CD4-positive, alpha-beta T cell (primary cell): Measurements from ENCODE around the gene PLCB2. TPM values are rescaled to one million over a fixed set of nuclear protein-coding genes. Genes with fewer than 3 reads are reported as not detected.

Experiments used
- ATAC-seq: fragments of 200-7000 bp; cut with Tn5 transposase; one replicate; pipeline ENCODE4 v1.10.0; 2022; ENCODE audit warnings: mild to moderate bottlenecking; ENCODE audit not compliant: poor library complexity
- CTCF ChIA-PET: fragments of 350-600 bp; sonication (Branson Sonifier 250); formaldehyde crosslinking; loops from one replicate; lab custom pipeline; 2021; ENCODE audit warnings: antibody characterized with exemption, inconsistent platforms; lab: Charles Lee
- POLR2A ChIA-PET: fragments of 350-600 bp; sonication (Branson Sonifier 250); formaldehyde crosslinking; loops from one replicate; lab custom pipeline; 2021; ENCODE audit warnings: antibody characterized with exemption, inconsistent platforms; lab: Charles Lee
- DNase-seq, 14 experiments: peaks; one replicate each; pipeline ENCODE4 v3.0.0-alpha.2; 2013 to 2020; ENCODE audit warnings: mixed read lengths in 2 of 14
- H3K27ac ChIP-seq, 2 donors: one replicate each; pipeline versions ENCODE4 v1.5.1 to v1.7.0; 2013; ENCODE audit warnings: low read length in 2 of 2, low read depth in 1 of 2, mild to moderate bottlenecking in 1 of 2
- H3K27me3 ChIP-seq, 2 experiments: 1 replicate in 1 of 2; 2 replicates in 1 of 2; pipeline versions ENCODE4 v1.6.1 to v1.7.0; 2013; ENCODE audit warnings: low read length in 2 of 2, control low read depth in 1 of 2, mild to moderate bottlenecking in 1 of 2, moderate library complexity in 1 of 2; ENCODE audit not compliant: insufficient read depth in 2 of 2, control insufficient read depth in 1 of 2
- H3K36me3 ChIP-seq: one replicate; pipeline ENCODE4 v1.6.1; 2013; ENCODE audit warnings: low read length, control low read depth; ENCODE audit not compliant: insufficient read depth
- H3K4me1 ChIP-seq: one replicate; pipeline ENCODE4 v1.6.1; 2013; ENCODE audit warnings: low read length, control low read depth; ENCODE audit not compliant: insufficient read depth
- H3K4me3 ChIP-seq: one replicate; pipeline ENCODE4 v1.5.1; 2013; ENCODE audit warnings: mild to moderate bottlenecking, low read length, moderate library complexity
- H3K9me3 ChIP-seq, 2 experiments: 1 replicate in 1 of 2; 2 replicates in 1 of 2; pipeline versions ENCODE4 v1.6.1 to v1.7.0; 2013; ENCODE audit warnings: low read length in 2 of 2, mild to moderate bottlenecking in 2 of 2, control low read depth in 1 of 2, moderate library complexity in 1 of 2; ENCODE audit not compliant: control insufficient read depth in 1 of 2, insufficient read depth in 1 of 2
- H3K27ac Mint-ChIP-seq: one replicate; pipeline ENCODE4 v1.8.0; 2020; ENCODE audit warnings: mixed read lengths
- H3K27me3 Mint-ChIP-seq: one replicate; pipeline ENCODE4 v1.8.0; 2021; ENCODE audit warnings: mixed read lengths
- H3K36me3 Mint-ChIP-seq: one replicate; pipeline ENCODE4 v1.8.0; 2021; ENCODE audit warnings: low read depth, mixed read lengths
- H3K4me1 Mint-ChIP-seq: one replicate; pipeline ENCODE4 v1.8.0; 2021; ENCODE audit warnings: low read depth, mixed read lengths
- H3K4me3 Mint-ChIP-seq: one replicate; pipeline ENCODE4 v1.8.0; 2020; ENCODE audit warnings: mild to moderate bottlenecking, mixed read lengths
- H3K9me3 Mint-ChIP-seq: one replicate; pipeline ENCODE4 v1.8.0; 2020; ENCODE audit warnings: mixed read lengths
- CTCF ChIP-seq: fragments of 200-600 bp; IDR thresholded peaks from one replicate; pipeline ENCODE4 v1.8.0; 2022; ENCODE audit warnings: antibody characterized with exemption, mild to moderate bottlenecking
- intact Hi-C, 2 experiments: fragments of 100-400 bp; cut with DNase I in 1 of 2; cut with micrococcal nuclease in 1 of 2; formaldehyde crosslinking; loops; one replicate each; pipeline versions ENCODE4 v1.15.1 to v1.9.0; 2023 to 2025; cut with DNase I, micrococcal nuclease
- total RNA-seq, 174 experiments: library from RNA in 2 of 174; stranded (reverse) in 2 of 174; gene quantifications; one replicate each; pipeline ENCODE4 v1.2.3 and lab custom pipeline; 2021 to 2026

The PLCB2 gene
- total RNA-seq, 2 experiments from 2014 or later = 206 to 222 TPM

- Mint-ChIP-seq H3K4me3 (peak overlapping the region; percentile 51), H3K36me3 (no peaks in the 10 kb centered on the region), H3K9me3 (no peaks in the 10 kb centered on the region), H3K4me1 (peaks cover 9% of the 10 kb centered on the region), H3K27ac (no peak overlapping the region), H3K27me3 (peaks cover 37% of the 10 kb centered on the region)
- DNase-seq (no peak), ATAC-seq (no peak)
- POLR2A ChIA-PET = no interaction called here
- CTCF ChIA-PET = no interaction called here
- H3K9me3 ChIP-seq = no peaks in the 10 kb centered on the region
- H3K27ac ChIP-seq = no peak overlapping the region
- H3K4me3 ChIP-seq = no peak overlapping the region
- peaks cover 20 to 30% of the 10 kb centered on the region in 2 experiments for H3K27me3 ChIP-seq
- peaks cover 22% of the 10 kb centered on the region for H3K4me1 ChIP-seq
- no peaks in the 10 kb centered on the region for H3K36me3 ChIP-seq
- intact Hi-C loops = no loop called here
- TF ChIP-seq CTCF = no peak
These were observed 56.1 kb downstream of the PLCB2 start for GRCh38 chr15:40251486-40252140.

GRCh38 chr15:40250771-40251483 is 56.8 kb downstream of the PLCB2 start:
- Mint-ChIP-seq H3K36me3 (no peaks in the 10 kb centered on the region), H3K9me3 (no peaks in the 10 kb centered on the region), H3K27me3 (peaks cover 37% of the 10 kb centered on the region), H3K4me3 (no peak overlapping the region), H3K27ac (no peak overlapping the region), H3K4me1 (peaks cover 9% of the 10 kb centered on the region)
- Histone ChIP-seq H3K27ac (no peak overlapping the region), H3K27me3 (peaks cover 20 to 30% of the 10 kb centered on the region in 2 experiments), H3K4me3 (no peak overlapping the region), H3K9me3 (no peaks in the 10 kb centered on the region), H3K36me3 (no peaks in the 10 kb centered on the region), H3K4me1 (peaks cover 17% of the 10 kb centered on the region)
- CTCF ChIA-PET = interaction anchor here (0.6 kb wide), 1 partner anchor 24 kb away, joined by 3 read pairs; no protein-coding TSS in a partner anchor
- DNase-seq (no peak), ATAC-seq (no peak)
- TF ChIP-seq CTCF = no peak
- intact Hi-C loops = no loop called here
- POLR2A ChIA-PET = interaction anchor here (0.5 kb wide), 1 partner anchor 62 kb away, joined by 3 read pairs; no protein-coding TSS in a partner anchor

- ChIA-PET CTCF (interaction anchor here (0.6 kb wide), 1 partner anchor 23 kb away, joined by 3 read pairs; no protein-coding TSS in a partner anchor), POLR2A (interaction anchor here (0.5 kb wide), 1 partner anchor 63 kb away, joined by 3 read pairs; no protein-coding TSS in a partner anchor)
- no peak overlapping the region for H3K27ac Mint-ChIP-seq
- Histone ChIP-seq H3K27ac (no peak overlapping the region), H3K27me3 (peaks cover 20 to 30% of the 10 kb centered on the region in 2 experiments), H3K4me3 (no peak overlapping the region), H3K4me1 (peaks cover 17% of the 10 kb centered on the region), H3K9me3 (no peaks in the 10 kb centered on the region), H3K36me3 (no peaks in the 10 kb centered on the region)
- ATAC-seq (no peak), DNase-seq (no peak)
- no peak for TF ChIP-seq CTCF
- H3K4me1 Mint-ChIP-seq = peaks cover 9% of the 10 kb centered on the region
- intact Hi-C loops = no loop called here
- no peaks in the 10 kb centered on the region for H3K36me3 Mint-ChIP-seq
- peaks cover 37% of the 10 kb centered on the region for H3K27me3 Mint-ChIP-seq
- no peak overlapping the region for H3K4me3 Mint-ChIP-seq
- no peaks in the 10 kb centered on the region for H3K9me3 Mint-ChIP-seq
These were observed 57.5 kb downstream of the PLCB2 start for GRCh38 chr15:40250304-40250656.
